ENCODE measurements around the gene ZACN.
"Not testable (repeated sequence)": the region's sequence is repeated elsewhere in the genome, so short reads cannot be mapped to it uniquely, and the experiment has no call there.

Gene ZACN

GRCh38 chr17:76056882-76057281 is 22.1 kb upstream of the ZACN start:
- no peak for DNase-seq

GRCh38 chr17:76058264-76058663 is 20.7 kb upstream of the ZACN start:
- not testable (repeated sequence) for DNase-seq

GRCh38 chr17:76063875-76064546 is 15.0 kb upstream of the ZACN start:
- DNase-seq: no peak

- DNase-seq: no peak
Observed at GRCh38 chr17:76065775-76066174, 13.2 kb upstream of the ZACN start.

- DNase-seq: no peak
Observed at GRCh38 chr17:76071531-76072147, 7.3 kb upstream of the ZACN start.

GRCh38 chr17:76072148-76072858 is 6.7 kb upstream of the ZACN start, which contains the start of gene SRP68:
SRP68 (minus strand) TSS chr17:76072517; CDS start chr17:76072491, 26 bp downstream.
- DNase-seq: peak; percentile 93

- no peak for DNase-seq
Observed at GRCh38 chr17:76074390-76075363, 4.3 kb upstream of the ZACN start, which contains the start of gene GALR2. GALR2 (plus strand) TSS chr17:76074781; CDS start chr17:76074884, 103 bp downstream.

- DNase-seq: no peak
Observed at GRCh38 chr17:76075364-76076145, 3.4 kb upstream of the ZACN start.

GRCh38 chr17:76076146-76076764 is 2.7 kb upstream of the ZACN start:
- no peak for DNase-seq

GRCh38 chr17:76076765-76077583 is 2.0 kb upstream of the ZACN start:
- no peak for DNase-seq

GRCh38 chr17:76077584-76078110 is 1.3 kb upstream of the ZACN start:
- DNase-seq: no peak

GRCh38 chr17:76078370-76078769 is 612 bp upstream of the ZACN start:
- DNase-seq: not testable (repeated sequence)

GRCh38 chr17:76079535-76079955 is 563 bp downstream of the ZACN start:
- no peak for DNase-seq

GRCh38 chr17:76079956-76080767 is 1.2 kb downstream of the ZACN start:
- no peak for DNase-seq

- DNase-seq: no peak
Observed at GRCh38 chr17:76080768-76081287, 1.8 kb downstream of the ZACN start.

GRCh38 chr17:76081295-76082210 is 2.6 kb downstream of the ZACN start:
- DNase-seq: no peak

GRCh38 chr17:76082326-76083251 is 3.6 kb downstream of the ZACN start:
- peak; percentile 55 for DNase-seq
